ENCODE data around the gene ENOX1. TPM values are rescaled to one million over a fixed set of nuclear protein-coding genes. Genes with fewer than 3 reads are reported as not detected.
A peak's percentile ranks its signal among the peaks of the same experiment; 100 is the strongest.

Gene ENOX1
- total RNA-seq, 1 donor from 2014 or later, result 2.5 TPM

DNA sequence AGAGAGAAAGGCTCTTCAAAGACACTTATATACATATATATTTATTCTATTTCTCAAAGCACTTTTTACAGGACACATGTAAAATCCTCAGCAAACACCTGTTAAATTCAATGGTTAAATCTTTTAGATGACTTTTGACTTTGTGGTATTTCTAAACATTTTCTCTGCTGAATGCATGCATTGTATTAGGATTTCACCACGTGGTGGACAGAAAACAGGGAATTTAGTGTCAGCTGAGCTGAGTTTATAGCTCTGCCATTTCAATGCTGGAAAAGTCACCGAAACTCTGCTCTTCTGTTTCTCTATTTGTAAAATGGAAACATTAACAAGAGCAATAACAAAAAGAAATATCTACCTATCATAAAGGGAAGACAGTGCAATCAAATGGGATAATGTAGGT is 375.6 kb downstream of the ENOX1 start:
- DNase-seq (ENCODE audit: low spot score, unreplicated experiment), result no peak
- H3K36me3 Mint-ChIP-seq (ENCODE audit: insufficient read depth), result peaks cover 5% of the 10 kb centered on the region
- no peaks in the 10 kb centered on the region for H3K27me3 Mint-ChIP-seq
- H3K9me3 Mint-ChIP-seq (ENCODE audit: low read depth), result peaks cover 10% of the 10 kb centered on the region
- peaks cover 29% of the 10 kb centered on the region for H3K4me1 Mint-ChIP-seq (ENCODE audit: low read depth)
- TF ChIP-seq, protein P1, sequence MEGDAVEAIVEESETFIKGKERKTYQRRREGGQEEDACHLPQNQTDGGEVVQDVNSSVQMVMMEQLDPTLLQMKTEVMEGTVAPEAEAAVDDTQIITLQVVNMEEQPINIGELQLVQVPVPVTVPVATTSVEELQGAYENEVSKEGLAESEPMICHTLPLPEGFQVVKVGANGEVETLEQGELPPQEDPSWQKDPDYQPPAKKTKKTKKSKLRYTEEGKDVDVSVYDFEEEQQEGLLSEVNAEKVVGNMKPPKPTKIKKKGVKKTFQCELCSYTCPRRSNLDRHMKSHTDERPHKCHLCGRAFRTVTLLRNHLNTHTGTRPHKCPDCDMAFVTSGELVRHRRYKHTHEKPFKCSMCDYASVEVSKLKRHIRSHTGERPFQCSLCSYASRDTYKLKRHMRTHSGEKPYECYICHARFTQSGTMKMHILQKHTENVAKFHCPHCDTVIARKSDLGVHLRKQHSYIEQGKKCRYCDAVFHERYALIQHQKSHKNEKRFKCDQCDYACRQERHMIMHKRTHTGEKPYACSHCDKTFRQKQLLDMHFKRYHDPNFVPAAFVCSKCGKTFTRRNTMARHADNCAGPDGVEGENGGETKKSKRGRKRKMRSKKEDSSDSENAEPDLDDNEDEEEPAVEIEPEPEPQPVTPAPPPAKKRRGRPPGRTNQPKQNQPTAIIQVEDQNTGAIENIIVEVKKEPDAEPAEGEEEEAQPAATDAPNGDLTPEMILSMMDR (IDR thresholded peaks at IDR 0.05; ENCODE audit: unreplicated experiment), result no peak
- H3K4me3 Mint-ChIP-seq (ENCODE audit: low read depth), result no peak overlapping the region
- peak overlapping the region; percentile 4 for H3K27ac Mint-ChIP-seq

DNA sequence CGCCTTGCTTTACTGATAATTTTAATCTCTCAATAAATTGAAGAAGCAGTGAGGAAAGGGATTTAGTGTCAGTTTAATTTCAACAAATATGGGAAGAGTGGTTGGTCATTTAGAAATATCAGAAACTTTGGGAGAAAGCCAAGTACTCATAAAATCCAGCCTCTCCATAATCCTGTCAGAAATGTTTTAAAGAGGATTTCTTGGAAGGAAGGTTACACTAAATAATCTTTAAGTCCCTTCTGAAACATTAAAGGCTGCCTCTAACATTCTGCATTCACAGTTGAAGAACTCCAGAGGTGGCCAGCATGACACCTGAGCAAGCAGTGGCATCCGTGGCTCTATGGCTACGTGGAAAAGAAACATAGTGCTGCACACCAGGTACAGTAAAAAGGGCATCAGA is 378.5 kb downstream of the ENOX1 start:
- Mint-ChIP-seq H3K4me3 (ENCODE audit: low read depth) (no peak overlapping the region), H3K36me3 (ENCODE audit: insufficient read depth) (peaks cover 4% of the 10 kb centered on the region), H3K27ac (no peak overlapping the region), H3K4me1 (ENCODE audit: low read depth) (peaks cover 21% of the 10 kb centered on the region), H3K9me3 (ENCODE audit: low read depth) (peaks cover 10% of the 10 kb centered on the region), H3K27me3 (no peaks in the 10 kb centered on the region)
- TF ChIP-seq, protein P1 (IDR thresholded peaks at IDR 0.05; ENCODE audit: unreplicated experiment), result no peak
- no peak for DNase-seq (ENCODE audit: low spot score, unreplicated experiment)

DNA sequence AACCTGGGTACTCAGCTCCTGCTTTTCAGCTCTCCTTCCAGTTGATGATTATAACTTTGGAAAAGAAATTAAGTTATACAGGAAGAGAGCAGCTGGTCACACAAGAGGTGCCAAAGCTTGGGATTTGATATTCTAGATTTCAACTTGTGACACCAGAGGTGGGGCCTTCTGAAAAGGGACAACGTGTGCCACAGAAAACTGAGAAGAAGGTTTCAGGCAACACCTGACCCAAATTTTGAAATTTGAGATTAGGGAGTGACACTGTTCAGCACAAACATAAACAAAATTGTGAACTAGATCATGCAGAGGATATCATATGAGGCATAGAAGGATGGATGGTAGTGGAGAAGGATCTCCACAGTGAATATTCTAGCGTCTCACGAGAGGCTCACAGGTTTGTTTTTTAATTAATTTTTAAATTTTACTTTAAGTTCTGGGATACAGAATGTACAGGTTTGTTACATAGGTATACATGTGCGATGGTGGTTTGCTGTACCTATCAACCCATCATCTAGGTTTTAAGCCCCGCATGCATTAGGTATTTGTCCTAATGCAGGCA is 379.7 kb downstream of the ENOX1 start:
- no peak for DNase-seq (ENCODE audit: low spot score, unreplicated experiment)
- no peak overlapping the region for H3K27ac Mint-ChIP-seq
- H3K4me1 Mint-ChIP-seq (ENCODE audit: low read depth), result peaks cover 16% of the 10 kb centered on the region
- peaks cover 10% of the 10 kb centered on the region for H3K9me3 Mint-ChIP-seq (ENCODE audit: low read depth)
- H3K36me3 Mint-ChIP-seq (ENCODE audit: insufficient read depth), result peaks cover 4% of the 10 kb centered on the region
- TF ChIP-seq, protein P1 (IDR thresholded peaks at IDR 0.05; ENCODE audit: unreplicated experiment), result no peak
- no peak overlapping the region for H3K4me3 Mint-ChIP-seq (ENCODE audit: low read depth)
- no peaks in the 10 kb centered on the region for H3K27me3 Mint-ChIP-seq

DNA sequence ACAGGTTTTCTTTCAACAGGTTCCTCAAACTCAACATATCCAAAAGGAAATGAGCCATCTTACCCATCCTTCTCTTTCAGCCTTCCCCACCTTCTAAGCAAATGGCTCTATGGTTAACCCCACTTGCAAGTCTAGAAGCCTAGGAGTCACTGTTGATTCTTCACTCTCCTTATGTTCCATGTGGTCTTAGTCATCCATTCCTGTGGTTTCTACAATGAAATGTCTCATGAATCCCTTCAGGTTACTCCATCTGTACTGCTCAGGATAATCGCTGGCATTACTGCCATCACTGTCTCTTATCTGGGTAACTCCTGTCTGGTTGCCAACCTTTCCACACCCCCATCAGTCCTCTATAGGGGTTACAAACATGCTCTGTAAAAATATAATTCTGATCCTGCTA is 381.3 kb downstream of the ENOX1 start:
- DNase-seq (ENCODE audit: low spot score, unreplicated experiment), result no peak
- TF ChIP-seq, protein P1 (IDR thresholded peaks at IDR 0.05; ENCODE audit: unreplicated experiment), result no peak
- Mint-ChIP-seq H3K27ac (no peak overlapping the region), H3K4me3 (ENCODE audit: low read depth) (no peak overlapping the region), H3K27me3 (no peaks in the 10 kb centered on the region), H3K4me1 (ENCODE audit: low read depth) (peaks cover 19% of the 10 kb centered on the region), H3K36me3 (ENCODE audit: insufficient read depth) (peaks cover 2% of the 10 kb centered on the region), H3K9me3 (ENCODE audit: low read depth) (peaks cover 7% of the 10 kb centered on the region)

DNA sequence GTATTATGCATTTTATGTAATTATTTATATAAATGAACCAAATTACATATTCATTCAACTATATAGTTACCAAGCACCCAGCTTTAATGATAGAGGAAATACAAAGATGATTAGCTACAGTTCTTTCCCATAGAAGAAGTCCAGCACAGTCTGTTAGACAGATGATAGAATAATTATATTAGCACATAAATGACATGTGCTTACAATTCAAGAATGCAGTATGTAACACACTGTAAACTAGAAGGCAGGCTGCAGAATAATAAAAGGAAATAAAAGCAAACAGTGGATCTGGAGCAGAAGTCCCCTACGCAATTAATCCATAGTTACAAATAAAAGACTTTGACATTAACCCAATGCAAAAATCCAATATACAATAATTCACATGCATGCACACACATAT is 384.4 kb downstream of the ENOX1 start:
- no peak overlapping the region for H3K27ac Mint-ChIP-seq
- no peaks in the 10 kb centered on the region for H3K9me3 Mint-ChIP-seq (ENCODE audit: low read depth)
- no peak overlapping the region for H3K4me3 Mint-ChIP-seq (ENCODE audit: low read depth)
- DNase-seq (ENCODE audit: low spot score, unreplicated experiment), result no peak
- H3K27me3 Mint-ChIP-seq, result no peaks in the 10 kb centered on the region
- TF ChIP-seq, protein P1 (IDR thresholded peaks at IDR 0.05; ENCODE audit: unreplicated experiment), result no peak
- H3K4me1 Mint-ChIP-seq (ENCODE audit: low read depth), result peaks cover 13% of the 10 kb centered on the region
- H3K36me3 Mint-ChIP-seq (ENCODE audit: insufficient read depth), result no peaks in the 10 kb centered on the region
